HCT116 (cell line): ENCODE measurements around the gene SHISAL2B. TPM values are rescaled to one million over a fixed set of nuclear protein-coding genes. Genes with fewer than 3 reads are reported as not detected.

Source experiments
- total RNA-seq: library from RNA; stranded (reverse); gene quantifications from one replicate; pipeline ENCODE4 v1.2.1, GENCODE V29; 2021; ENCODE audit not compliant: unreplicated experiment

Gene SHISAL2B
- total RNA-seq, 1 experiment from 2014 or later = not detected

Other genes starting within 250 kb of the SHISAL2B start
- not detected for gene RGS7BP, start 184.5 kb upstream of the SHISAL2B start, total RNA-seq
- gene SREK1IP1, start 78.2 kb downstream of the SHISAL2B start, total RNA-seq = 25.5 TPM
- 29.1 TPM for gene CWC27, start 78.4 kb downstream of the SHISAL2B start, total RNA-seq